Measurements from ENCODE around the gene PPP1R37. TPM values are rescaled to one million over a fixed set of nuclear protein-coding genes. Genes with fewer than 3 reads are reported as not detected.

PPP1R37 gene
- total RNA-seq, 8 experiments from 2014 or later: 18.2 to 37.0 (median 22.6) TPM

DNA sequence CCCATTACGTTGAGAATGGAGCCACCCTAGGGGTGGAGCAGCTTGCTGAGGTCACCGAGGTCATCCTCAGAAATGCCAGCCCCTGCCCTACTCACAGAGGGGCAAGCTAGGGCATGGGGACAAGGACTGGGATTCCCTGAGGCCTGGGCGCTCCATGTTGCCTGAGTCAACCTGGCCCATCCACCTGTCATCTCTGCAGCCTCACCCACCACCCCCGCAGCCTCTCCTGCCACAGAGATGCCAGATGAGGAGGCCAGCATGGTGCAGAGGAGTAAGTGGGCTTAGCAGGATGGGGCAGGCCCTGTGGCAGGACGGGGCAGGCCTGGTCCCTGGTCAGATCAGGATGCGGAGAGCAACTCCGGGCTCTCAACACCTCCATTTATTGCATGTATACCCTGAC, 58.3 kb downstream of the PPP1R37 start:
- H3K27ac ChIP-seq: no peak overlapping the region
- no peak for ATAC-seq (replicated peaks in 6 of 8)
- 40 to 100% methylated on average over 1 to 3 of the region's 7 CpGs; no CpG with 5 or more reads in 8 of the 10 experiments for WGBS, 10 experiments
- no peak overlapping the region for H3K4me3 ChIP-seq
- in situ Hi-C loops (cut with MboI; ENCODE audit: low pct_unique_long_range_greater_than_20kb in 2 of 9, low sequenced_read_pairs in 9 of 9, unreplicated experiment in 9 of 9): no loop called here
- H3K4me1 ChIP-seq (replicated peaks in 1 of 2): peaks cover 19 to 22% of the 10 kb centered on the region in 2 donors

GRCh38 chr19:45151821-45152503, 59.0 kb downstream of the PPP1R37 start:
- Histone ChIP-seq H3K4me3 (peak overlapping the region in 4 of 5 donors; percentile 16 to 25 (median 22)), H3K27ac (no peak overlapping the region), H3K4me1 (replicated peaks in 1 of 2) (peaks cover 13 to 16% of the 10 kb centered on the region in 2 donors)
- in situ Hi-C loops (cut with MboI; ENCODE audit: low pct_unique_long_range_greater_than_20kb in 2 of 9, low sequenced_read_pairs in 9 of 9, unreplicated experiment in 9 of 9): no loop called here
- WGBS, 10 experiments: 0 to 60% (median 60%) methylated on average over 1 to 3 of the region's 64 CpGs; no CpG with 5 or more reads in 7 of the 10 experiments
- ATAC-seq (replicated peaks in 6 of 8): no peak

- peak in 7 of 8 experiments; percentile 20 to 67 (median 50) for ATAC-seq (replicated peaks in 6 of 8)
- H3K27ac ChIP-seq: no peak overlapping the region
- peak overlapping the region in 4 of 5 donors; percentile 16 to 25 (median 22) for H3K4me3 ChIP-seq
- 2 to 15% (median 8%) methylated on average over 4 to 26 of the region's 91 CpGs; no CpG with 5 or more reads in 6 of the 10 experiments for WGBS, 10 experiments
- peaks cover 8 to 15% of the 10 kb centered on the region in 2 donors for H3K4me1 ChIP-seq (replicated peaks in 1 of 2)
- in situ Hi-C loops (cut with MboI; ENCODE audit: low pct_unique_long_range_greater_than_20kb in 2 of 9, low sequenced_read_pairs in 9 of 9, unreplicated experiment in 9 of 9): no loop called here
Measured at GRCh38 chr19:45152504-45153338, 59.7 kb downstream of the PPP1R37 start.

DNA sequence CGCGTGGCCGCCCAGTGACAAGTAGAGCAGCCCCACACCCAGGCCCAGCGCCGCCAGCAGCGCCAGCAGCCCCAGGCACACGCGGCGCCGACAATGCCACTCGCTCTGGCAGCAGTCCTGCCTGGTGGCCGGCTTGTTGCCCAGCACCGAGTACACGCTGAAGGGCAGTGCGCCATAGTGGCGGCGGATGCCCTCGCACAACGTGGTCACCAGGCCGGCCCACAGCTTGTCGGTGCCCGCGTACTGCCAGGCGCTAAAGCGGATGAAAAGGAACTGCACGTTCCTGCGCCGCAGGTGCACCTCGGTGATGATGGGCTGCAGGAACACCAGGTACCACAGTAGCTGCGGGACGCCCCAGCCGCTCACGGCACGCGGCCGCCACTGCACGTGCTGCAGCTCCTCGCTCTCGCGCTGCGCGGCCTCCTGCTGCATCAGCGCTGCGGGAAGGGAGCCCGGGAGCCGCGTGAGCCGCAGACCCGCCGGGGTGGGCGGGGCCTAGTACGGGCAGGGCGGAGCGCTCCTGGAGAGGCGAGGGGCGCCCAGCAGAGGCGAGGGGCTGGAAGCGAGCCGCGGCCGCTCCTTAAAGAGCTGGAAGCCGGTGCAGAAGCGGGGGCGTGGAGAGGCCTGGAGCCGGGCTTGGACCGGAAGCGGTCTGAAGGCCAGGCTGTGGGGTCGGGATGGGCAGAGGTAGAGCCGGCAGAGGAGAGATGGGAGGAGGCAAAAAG, 60.5 kb downstream of the PPP1R37 start:
- peak; percentile 35 to 81 (median 70) for ATAC-seq (replicated peaks in 6 of 8)
- WGBS, 10 experiments: 3 to 23% (median 7%) methylated on average over 2 to 16 of the region's 69 CpGs; no CpG with 5 or more reads in 3 of the 10 experiments
- in situ Hi-C loops (cut with MboI; ENCODE audit: low pct_unique_long_range_greater_than_20kb in 2 of 9, low sequenced_read_pairs in 9 of 9, unreplicated experiment in 9 of 9): no loop called here
- Histone ChIP-seq H3K27ac (no peak overlapping the region), H3K4me1 (replicated peaks in 1 of 2) (peaks cover 8 to 15% of the 10 kb centered on the region in 2 donors), H3K4me3 (peak overlapping the region; percentile 0 to 25 (median 25))

DNA sequence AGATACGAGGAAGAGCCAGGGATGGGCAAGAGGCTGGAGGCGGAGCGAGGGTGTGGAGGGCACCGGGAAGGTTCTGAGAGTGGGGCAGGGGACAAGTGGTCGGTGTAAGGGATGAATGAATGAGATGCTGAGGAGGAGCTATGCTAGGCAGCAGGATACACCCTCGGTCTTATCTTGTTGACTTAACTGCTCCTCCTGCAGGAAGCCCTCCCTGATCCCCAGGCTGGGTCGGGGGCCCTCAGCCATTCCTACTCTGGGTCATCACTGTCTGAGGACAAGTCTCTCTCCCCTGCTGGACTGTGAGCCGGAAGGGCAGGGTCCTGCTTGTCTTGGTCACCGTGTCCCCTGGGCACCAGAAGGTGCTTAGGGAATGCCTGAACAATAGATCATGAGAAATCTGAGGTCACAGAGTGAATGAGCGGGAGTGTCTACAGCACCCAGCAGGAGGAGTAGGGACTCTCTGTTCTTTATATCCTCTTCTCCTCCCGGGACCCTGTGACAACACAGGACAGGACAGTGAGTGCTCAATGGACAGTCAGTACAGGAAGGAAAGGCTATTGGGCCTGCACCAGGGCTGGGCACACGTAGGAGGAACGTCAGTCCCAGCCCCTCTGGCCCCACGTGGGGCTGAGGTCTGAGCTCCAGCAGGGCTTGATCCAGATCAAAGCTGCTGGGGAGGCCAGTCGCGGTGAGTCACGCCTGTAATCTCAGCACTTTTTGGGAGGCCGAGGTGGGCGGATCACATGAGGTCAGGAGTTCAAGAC, 61.3 kb downstream of the PPP1R37 start:
- in situ Hi-C loops (cut with MboI; ENCODE audit: low pct_unique_long_range_greater_than_20kb in 2 of 9, low sequenced_read_pairs in 9 of 9, unreplicated experiment in 9 of 9): no loop called here

DNA sequence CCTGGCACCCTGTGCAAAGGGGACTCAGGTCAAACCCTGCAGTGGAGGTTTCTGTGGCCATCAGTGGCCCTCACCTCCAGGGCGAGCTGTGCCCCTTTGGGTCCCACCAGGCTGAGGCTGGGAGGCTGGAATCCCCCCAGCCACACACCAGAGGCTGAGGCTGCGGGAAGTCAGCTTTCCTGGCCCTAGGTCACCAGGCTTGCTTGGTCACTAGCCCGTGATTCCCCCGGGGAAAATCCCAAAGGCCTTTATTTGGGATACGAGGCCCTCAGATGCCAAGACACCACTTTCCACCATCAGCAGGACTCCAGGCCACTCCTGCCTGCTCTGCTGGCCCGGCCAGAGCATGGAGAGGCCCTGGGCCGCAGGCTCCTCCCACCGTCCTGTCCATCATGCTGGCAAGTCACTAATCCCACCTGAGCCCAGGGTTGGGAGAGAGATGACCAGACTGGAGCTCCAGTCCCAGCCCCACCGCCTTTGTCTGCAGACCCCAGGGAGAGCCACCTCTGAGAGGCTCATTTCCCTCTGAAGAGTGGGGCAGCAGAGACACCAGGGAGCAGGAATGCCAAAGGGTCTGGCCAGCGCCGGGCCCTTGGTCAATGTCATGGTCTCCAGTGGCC, 63.1 kb downstream of the PPP1R37 start:
- 20 to 66% (median 47%) methylated on average over 1 to 4 of the region's 11 CpGs; no CpG with 5 or more reads in 7 of the 10 experiments for WGBS, 10 experiments
- H3K4me3 ChIP-seq: no peak overlapping the region
- H3K27ac ChIP-seq: no peak overlapping the region
- peaks cover 8 to 15% of the 10 kb centered on the region in 2 donors for H3K4me1 ChIP-seq (replicated peaks in 1 of 2)
- in situ Hi-C loops (cut with MboI; ENCODE audit: low pct_unique_long_range_greater_than_20kb in 2 of 9, low sequenced_read_pairs in 9 of 9, unreplicated experiment in 9 of 9): no loop called here
- no peak for ATAC-seq (replicated peaks in 6 of 8)

More for the DNA sequence above, 61.3 kb downstream of the PPP1R37 start:
- Histone ChIP-seq H3K4me3 (peak overlapping the region; percentile 0 to 25 (median 25)), H3K4me1 (replicated peaks in 1 of 2) (peaks cover 8 to 15% of the 10 kb centered on the region in 2 donors), H3K27ac (no peak overlapping the region)
- whole genome bisulfite sequencing, 10 experiments: 11 to 86% (median 31%) methylated on average over 2 to 15 of the region's 19 CpGs; no CpG with 5 or more reads in 1 of the 10 experiments
- peak in 7 of 8 experiments; percentile 8 to 58 (median 30) for ATAC-seq (replicated peaks in 6 of 8)

GRCh38 chr19:45156751-45157150, 63.8 kb downstream of the PPP1R37 start:
- peaks cover 8 to 15% of the 10 kb centered on the region in 2 donors for H3K4me1 ChIP-seq (replicated peaks in 1 of 2)
- H3K4me3 ChIP-seq: no peak overlapping the region
- H3K27ac ChIP-seq: no peak overlapping the region
- in situ Hi-C loops (cut with MboI; ENCODE audit: low pct_unique_long_range_greater_than_20kb in 2 of 9, low sequenced_read_pairs in 9 of 9, unreplicated experiment in 9 of 9): no loop called here
- ATAC-seq (replicated peaks in 6 of 8): no peak
- WGBS, 10 experiments: 33 to 92% (median 82%) methylated on average over 1 to 7 of the region's 11 CpGs; no CpG with 5 or more reads in 6 of the 10 experiments

- peaks cover 0 to 7% of the 10 kb centered on the region in 2 donors for H3K4me1 ChIP-seq (replicated peaks in 1 of 2)
- no peak for ATAC-seq (replicated peaks in 6 of 8)
- in situ Hi-C loops (cut with MboI; ENCODE audit: low pct_unique_long_range_greater_than_20kb in 2 of 9, low sequenced_read_pairs in 9 of 9, unreplicated experiment in 9 of 9): no loop called here
- H3K27ac ChIP-seq: no peak overlapping the region
- H3K4me3 ChIP-seq: no peak overlapping the region
- 40 to 92% (median 82%) methylated on average over 1 to 4 of the region's 27 CpGs; no CpG with 5 or more reads in 6 of the 10 experiments for WGBS, 10 experiments
Measured at GRCh38 chr19:45158503-45159209, 65.7 kb downstream of the PPP1R37 start.

DNA sequence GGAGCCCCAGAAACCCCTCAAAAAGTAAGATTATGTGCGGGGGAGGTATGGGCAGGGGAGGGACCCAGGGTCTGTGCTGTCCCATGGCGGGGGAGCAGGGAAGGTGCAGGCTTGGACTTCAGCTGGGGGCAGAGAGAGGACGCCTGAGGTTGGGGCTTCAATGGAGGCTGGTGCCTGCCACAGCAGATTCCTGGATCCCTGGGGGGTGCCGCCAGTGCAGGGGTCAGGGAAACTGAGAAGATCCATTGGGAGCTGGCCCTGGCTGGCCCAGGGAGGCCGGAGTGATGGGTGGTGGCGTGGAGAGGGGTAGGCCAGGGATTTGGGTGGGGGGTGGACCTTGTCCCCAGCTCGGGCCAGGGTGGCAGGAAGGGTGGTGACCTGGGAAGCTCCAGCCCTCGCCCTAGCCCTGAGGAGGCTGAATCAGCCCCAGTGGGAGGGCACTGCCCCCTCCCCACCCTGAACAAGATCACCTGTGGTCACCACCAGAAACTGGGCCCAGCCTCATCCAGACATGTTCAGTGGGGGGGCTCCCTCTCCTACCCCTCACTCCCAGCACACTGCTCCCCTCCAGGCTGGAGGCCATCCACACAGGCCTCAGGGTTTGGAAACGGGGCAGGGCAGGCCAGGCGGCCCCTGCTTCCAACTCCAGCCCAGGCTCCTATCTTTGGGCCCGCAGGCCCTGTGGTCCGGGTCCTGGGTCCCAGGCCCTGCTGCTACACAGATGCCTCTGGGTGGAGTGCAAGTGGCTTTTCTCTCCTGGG, 66.4 kb downstream of the PPP1R37 start:
- WGBS, 10 experiments: 60 to 74% methylated on average over 2 to 4 of the region's 12 CpGs; no CpG with 5 or more reads in 8 of the 10 experiments

DNA sequence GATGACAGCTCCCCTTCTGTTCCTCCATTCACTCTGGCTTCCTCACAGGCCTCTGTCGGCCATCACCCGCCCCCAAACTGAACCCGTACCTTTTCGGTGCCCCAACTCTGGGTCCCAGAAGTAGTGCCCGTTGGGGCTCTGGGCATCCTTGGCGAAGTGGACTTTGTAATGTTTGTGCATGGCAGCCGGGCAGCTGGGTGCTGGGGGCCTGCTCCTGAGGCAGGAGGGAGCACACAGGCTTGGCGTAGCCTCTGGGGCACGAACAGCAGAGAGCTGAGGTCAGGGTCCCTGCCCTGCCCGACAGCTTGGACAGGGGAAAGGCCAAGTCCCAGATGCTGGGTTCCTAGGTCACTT, 67.0 kb downstream of the PPP1R37 start:
- in situ Hi-C loops (cut with MboI; ENCODE audit: low pct_unique_long_range_greater_than_20kb in 2 of 9, low sequenced_read_pairs in 9 of 9, unreplicated experiment in 9 of 9): no loop called here
- no peak for ATAC-seq (replicated peaks in 6 of 8)
- WGBS, 10 experiments: 67 to 92% (median 71%) methylated on average over 2 to 4 of the region's 10 CpGs; no CpG with 5 or more reads in 7 of the 10 experiments

More for the DNA sequence above, 66.4 kb downstream of the PPP1R37 start:
- Histone ChIP-seq H3K4me1 (replicated peaks in 1 of 2) (peaks cover 0 to 2% of the 10 kb centered on the region in 2 donors), H3K4me3 (no peak overlapping the region), H3K27ac (no peak overlapping the region)
- no peak for ATAC-seq (replicated peaks in 6 of 8)
- in situ Hi-C loops (cut with MboI; ENCODE audit: low pct_unique_long_range_greater_than_20kb in 2 of 9, low sequenced_read_pairs in 9 of 9, unreplicated experiment in 9 of 9): no loop called here

More for the DNA sequence above, 67.0 kb downstream of the PPP1R37 start:
- Histone ChIP-seq H3K4me3 (no peak overlapping the region), H3K4me1 (replicated peaks in 1 of 2) (peaks cover 0 to 2% of the 10 kb centered on the region in 2 donors), H3K27ac (no peak overlapping the region)
